ENCODE results near the gene TRAK1.

DNA sequence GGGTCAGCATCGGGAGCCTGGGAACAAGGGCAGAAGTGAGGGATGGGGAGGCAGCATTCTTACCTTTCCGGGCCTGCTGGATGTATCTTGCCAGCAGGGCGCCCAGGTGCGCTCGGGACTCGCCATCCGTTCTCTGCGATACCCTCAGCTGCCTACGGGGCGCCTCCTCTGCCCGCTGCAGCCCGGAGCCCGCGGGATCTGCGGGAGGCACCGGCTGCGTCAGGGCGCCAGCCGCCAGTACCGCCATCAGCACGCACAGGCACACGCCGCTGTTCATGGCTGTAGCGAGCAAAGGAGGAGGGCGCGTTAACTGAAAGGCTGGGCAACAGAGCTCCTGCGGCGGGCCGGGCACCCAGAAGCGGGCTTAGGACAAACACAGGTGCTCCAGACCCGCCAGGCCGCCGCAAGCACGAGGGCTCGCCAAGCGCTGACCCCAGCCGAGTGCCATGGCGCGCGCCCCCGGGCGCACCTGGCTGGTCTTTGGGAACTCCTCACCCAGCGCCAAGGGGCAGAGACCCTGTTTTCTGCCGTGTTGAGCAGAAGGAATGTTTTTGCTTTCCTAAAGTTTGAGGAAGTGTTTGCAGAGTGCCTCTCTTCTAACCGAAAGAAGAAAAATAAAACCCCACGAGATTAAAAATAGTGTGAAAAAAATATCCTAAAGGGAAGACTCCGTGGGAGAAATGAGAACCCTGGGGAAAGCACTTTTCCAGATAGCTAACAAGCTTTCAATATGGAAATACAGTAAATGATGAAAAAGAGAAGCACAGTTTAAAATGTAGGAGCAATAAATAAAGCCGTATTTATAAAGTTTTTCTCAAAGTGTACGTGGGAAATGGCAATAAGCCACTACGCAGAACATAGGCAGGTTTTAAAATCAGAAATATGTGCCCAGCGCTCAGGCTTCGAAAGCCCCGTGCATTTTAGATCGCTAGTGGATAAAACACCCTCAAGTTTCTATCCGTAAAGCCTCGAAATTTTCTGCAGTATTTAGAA lies 172.5 kb downstream of the TRAK1 start:
- TF ChIP-seq GATA2 (IDR thresholded peaks at IDR 0.05; ENCODE audit: low read depth, low read length) (no peak), GATA3 (IDR thresholded peaks at IDR 0.05; ENCODE audit: low read depth, low read length) (no peak)

All from SH-SY5Y (cell line).